ENCODE results near the gene LRRN3.

The LRRN3 gene

GRCh38 chr7:111080495-111081105 is 10.3 kb upstream of the LRRN3 start:
- no peak for DNase-seq

GRCh38 chr7:111081546-111082267 is 9.2 kb upstream of the LRRN3 start:
- no peak for DNase-seq

GRCh38 chr7:111082351-111082750 is 8.6 kb upstream of the LRRN3 start:
- DNase-seq, result no peak

DNA sequence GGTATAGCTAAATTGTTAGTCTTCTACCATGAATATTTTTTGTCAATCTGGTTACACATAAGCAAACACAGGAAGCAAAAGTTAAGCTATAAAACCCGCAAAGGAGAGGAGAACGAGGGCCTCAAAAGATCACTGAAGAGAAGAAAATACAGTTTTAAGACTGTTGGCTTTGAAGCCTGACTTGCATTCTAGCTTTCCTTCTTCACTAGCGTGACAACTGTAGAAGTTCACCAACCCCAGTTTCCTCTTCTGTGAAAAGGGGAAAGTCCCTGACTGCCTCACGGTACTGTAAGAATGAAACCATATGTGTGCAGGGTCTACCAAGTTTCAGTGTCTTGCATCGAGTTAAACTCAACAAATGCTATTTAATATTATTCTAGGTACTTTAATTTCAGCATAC is 7.5 kb upstream of the LRRN3 start:
- no peak for DNase-seq

DNA sequence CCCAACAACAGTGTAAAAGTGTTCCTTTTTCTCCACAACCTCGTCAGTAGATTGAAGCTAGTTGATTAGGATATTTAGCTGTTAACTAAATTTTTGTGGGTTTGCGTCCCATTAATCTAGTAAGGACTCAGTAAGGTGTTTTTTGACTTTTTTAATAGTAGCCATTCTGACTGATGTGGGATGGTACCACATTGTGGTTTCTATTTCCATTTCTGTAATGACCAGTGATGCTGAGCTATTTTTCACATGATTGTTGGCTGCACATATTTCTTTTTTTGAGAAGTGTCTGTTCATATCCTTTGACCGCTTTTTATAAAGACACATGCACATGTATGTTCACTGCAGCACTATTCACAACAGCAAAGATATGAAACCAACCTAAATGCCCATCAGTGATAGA is 5.6 kb upstream of the LRRN3 start:
- DNase-seq, result no peak

GRCh38 chr7:111086532-111086931 is 4.4 kb upstream of the LRRN3 start:
- DNase-seq, result no peak

GRCh38 chr7:111088328-111088727 is 2.6 kb upstream of the LRRN3 start:
- no peak for DNase-seq

DNA sequence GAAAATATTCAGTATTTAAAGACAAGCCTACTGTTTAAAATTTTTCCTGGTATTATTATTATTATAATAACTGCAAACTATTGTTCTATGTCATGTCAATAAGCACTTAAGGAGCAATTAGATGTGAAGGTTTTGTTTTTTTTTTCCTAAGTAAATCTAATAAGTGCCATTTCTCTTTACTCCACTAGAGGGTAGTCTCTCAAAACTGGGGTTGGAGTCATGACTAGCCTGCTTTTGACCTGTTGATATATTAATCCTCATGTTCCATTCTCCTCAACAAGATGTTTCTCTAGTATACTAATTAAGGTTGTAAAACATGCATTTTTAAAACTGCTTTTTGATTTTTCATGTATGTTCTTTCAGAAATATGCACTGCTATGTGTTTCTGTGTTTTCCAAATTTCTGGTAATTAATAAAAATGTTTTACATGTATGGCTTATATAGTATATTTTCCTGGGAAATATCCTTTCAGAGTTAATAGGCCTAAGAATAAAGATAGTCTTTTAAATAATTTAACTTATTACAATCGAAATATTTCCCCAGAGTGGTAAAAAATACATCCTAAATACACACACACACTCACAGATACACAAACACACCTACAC is 1.0 kb upstream of the LRRN3 start:
- DNase-seq, result peak; percentile 81

GRCh38 chr7:111091593-111092358 is 849 bp downstream of the LRRN3 start:
- DNase-seq, result peak; percentile 68

DNA sequence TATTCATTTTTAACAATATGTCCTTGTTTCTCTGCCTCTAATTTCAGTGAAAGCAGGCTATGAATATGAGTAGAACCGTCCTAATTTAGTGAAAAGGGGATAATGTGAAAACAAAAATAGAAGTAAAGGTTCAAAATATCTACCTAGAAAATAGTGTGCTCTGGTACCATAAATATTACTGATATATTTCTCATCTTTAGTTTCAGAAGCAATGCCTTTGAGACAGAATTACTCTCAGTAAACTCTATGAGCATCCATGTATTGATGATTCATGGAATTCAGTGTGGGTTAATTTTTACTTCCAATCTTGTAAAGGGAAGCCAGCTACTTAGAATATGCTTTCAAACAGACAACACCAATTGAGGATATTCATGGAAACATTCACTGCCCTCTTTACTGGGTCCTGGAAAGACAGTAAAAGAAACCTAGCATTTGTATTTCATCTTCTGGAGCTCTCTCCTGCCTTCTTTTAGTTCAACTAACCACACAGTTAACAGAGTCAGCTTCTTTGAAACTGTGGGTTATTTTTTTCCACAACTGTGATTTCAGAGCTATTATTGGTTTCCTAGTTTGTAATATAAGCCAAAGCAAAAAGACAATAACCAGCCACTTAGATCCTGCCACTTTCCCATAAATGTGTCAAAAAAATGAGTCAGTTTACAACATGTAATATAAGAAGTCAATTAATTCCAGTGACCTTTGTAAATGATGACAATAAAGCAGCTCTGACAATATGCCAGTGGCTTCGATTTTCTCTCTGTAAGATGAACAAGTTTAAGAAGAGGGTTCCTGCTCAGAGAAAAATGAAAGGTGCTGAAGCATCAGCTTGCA is 1.7 kb downstream of the LRRN3 start:
- DNase-seq, result peak; percentile 47

GRCh38 chr7:111093496-111093895 is 2.6 kb downstream of the LRRN3 start:
- no peak for DNase-seq

DNA sequence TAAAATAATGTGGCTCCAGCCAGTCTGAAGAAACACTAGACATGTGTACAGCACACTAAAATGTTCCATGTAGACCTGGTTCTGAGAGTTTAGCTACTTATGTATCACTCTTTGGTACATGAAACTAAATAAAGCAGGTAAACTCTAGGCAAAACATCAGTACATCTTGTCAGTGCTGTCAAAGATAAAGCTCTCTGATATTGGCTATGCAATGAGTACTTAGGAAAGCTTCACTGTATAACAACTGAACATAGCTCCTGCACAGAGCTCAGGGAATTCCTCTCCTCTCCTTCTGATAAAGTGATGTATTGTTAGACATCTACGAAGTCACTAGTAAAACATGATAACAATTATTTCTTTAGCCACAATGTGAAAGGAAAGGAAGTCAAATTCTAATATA is 3.5 kb downstream of the LRRN3 start:
- DNase-seq, result no peak

DNA sequence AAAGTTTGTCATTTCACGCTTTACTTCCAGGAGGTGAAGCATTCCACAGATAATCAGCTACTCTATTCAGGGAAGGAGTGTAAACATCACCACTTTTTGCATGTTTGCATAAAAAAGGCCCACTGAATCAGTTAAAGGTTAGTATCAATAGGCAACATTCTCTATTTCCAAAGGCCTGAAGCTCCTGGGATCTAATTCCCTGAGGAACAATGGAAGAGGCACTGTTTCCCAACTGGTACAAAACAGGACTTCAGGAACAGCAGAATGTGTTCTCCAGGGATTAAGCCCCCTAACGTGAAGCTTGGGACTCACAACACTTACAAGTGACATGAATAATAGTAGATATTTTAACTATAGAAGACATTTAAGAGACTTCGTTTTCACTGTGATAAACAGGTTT is 6.1 kb downstream of the LRRN3 start:
- no peak for DNase-seq

GRCh38 chr7:111098011-111098925 is 7.3 kb downstream of the LRRN3 start:
- DNase-seq, result peak; percentile 40

DNA sequence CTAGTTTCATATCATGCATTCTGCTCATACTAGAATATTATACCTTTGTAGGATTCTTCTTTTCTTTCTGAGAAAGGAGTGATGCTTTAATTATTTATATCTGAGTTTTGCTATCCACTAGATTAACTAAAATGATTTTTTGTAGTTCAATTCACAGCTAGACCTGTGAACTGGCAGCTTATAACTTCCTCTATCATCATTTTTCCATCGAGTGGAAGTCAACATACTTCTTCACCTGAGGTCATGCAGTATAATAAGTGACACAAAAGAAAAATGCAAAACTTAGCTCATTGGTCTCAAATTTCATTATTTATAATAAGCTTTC is 8.0 kb downstream of the LRRN3 start:
- no peak for DNase-seq

DNA sequence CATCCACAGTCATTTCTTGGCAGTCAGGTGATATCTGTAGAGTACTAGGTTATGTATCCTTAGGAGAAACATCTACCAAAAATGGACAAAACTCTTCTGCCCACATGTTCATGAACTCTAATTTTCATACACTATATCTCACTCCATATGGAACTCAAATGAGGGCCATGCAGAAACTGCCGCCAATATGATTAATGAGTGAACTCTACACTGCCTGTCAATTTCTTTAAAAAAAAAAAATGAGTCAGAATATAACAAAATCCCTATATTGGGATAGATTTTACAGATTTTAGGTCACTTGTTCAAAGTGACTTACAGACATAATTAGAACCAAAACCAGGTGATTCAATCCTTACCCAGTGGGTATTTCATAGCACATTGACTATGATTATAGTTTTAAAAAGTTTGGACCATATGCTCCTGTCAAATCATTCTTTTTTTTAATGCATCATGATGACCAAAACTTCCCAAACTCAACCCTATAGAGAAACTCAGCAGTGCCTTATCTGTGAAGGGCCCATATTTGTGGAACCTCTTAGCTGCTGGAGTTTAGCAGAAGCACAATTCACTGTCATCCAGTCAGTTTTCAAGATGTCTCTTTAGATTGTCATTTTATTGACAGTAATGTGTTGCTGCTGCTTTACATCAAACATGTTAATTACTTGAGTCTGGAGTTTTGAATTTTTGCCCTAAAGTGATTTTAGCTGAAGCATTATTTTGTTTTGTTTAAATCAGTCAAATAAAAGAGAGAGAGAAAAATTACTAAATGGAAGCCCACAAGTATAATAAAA is 11.1 kb downstream of the LRRN3 start:
- no peak for DNase-seq

DNA sequence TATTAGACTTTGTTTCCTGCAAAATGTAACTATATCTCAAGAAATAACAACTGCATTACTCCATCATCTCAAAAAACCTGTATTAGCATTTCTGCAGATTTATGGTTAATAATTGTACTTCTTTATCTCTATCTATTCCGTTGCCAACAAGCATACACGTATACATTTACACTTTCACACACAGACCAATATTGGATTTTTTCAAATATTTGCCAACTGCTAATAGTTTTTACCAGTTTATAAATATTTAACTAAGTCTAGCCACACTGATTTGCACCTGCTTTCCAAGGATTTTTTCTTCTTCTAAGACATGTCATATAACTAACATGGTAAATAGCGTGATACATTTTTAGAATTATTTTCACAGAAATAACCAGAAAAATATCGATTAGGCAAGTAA is 12.2 kb downstream of the LRRN3 start:
- DNase-seq, result no peak

DNA sequence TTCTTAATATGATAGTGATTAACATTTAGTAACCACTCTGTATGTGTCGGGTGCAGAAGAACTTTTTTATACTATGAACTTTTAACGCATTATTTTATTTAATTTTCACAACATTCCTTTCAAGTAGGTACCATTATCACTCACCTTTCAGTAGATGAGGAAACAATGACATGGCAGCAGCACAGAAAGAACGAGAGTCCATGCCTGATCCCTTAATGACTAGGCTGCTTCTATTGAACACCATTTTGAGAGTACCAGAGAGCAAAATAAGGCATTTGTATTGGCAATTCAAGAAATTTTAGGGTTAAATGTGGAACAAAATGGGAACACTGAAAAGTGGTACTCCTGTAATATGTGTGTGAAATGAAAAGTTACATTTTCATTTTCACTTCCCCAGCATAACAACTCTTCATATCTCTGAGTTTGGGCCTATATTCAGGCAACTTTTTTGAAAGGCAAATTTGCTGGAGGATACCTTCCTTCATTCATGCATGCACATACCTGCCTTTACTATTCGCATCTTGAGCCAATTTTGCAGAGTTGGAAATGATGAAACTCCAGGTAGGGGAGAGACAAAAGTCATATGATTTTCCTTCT is 12.8 kb downstream of the LRRN3 start:
- DNase-seq, result no peak

- DNase-seq, result no peak
Measured at GRCh38 chr7:111104710-111105109, 13.8 kb downstream of the LRRN3 start.

- DNase-seq, result no peak
Measured at GRCh38 chr7:111105269-111105668, 14.3 kb downstream of the LRRN3 start.

- no peak for DNase-seq
Measured at GRCh38 chr7:111107579-111107978, 16.7 kb downstream of the LRRN3 start.
